Hematopoietic multipotent progenitor cell treated with erythropoietin and hydrocortisone succinate and interleukin-3 and kit ligand, for 6 days (in vitro differentiated cells): ENCODE measurements around the gene SYCP2.

ENCODE experiments used
- DNase-seq: peaks from one replicate; pipeline ENCODE4 v3.0.0-alpha.2; 2015

The SYCP2 gene

DNA sequence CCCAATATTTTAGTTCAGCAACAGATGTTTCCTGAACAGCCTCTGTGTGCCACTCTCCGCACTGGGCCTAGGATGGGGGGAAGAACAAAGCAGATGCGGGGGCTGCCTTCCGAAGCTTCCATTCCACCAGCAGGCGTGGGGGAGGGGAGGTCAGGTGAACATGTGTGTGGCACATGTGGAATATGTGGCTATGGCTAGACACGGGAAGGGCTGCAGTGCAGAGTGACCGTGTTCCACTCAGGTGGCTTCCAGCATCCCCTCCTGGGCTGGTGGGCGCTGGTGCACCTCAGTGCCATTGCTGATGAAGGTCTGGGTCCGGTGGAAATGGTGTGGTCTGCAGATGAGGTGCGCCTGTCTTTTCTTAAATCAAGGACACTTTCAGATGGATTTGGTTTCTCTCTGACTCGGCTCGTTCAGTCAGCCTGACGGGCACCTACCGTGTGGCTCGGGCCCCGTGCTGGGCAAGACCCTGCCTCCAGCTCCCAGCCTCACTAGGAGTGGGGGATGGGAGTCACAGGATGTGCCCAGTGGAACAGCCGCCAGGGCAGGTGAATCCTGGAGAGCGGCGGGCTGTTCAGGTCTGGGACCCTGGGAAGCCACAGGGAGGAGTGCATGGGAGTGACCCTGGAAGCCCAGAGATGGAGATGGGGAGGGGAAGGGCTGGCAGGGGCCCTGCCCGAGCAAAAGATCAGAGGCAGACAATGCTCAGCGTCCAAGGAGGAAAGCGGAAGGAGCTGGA is 111.0 kb downstream of the SYCP2 start:
- no peak for DNase-seq

DNA sequence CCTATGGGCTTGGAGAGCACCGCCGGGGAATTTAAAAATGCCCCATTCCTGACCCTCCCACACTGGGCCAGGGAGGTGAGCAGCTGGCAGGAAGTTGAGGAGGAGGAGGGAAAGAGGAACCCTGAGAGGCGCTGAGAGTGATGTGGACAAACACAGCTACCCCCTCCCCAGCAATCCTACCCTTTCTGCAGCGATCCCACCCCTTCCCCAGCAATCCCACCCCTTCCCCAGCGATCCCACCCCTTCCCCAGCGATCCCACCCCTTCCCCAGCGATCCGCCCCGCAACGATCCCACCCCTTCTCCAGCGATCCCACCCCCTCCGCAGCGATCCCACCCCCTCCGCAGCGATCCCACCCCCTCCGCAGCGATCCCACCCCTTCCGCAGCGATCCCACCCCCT is 111.6 kb downstream of the SYCP2 start:
- no peak for DNase-seq

DNA sequence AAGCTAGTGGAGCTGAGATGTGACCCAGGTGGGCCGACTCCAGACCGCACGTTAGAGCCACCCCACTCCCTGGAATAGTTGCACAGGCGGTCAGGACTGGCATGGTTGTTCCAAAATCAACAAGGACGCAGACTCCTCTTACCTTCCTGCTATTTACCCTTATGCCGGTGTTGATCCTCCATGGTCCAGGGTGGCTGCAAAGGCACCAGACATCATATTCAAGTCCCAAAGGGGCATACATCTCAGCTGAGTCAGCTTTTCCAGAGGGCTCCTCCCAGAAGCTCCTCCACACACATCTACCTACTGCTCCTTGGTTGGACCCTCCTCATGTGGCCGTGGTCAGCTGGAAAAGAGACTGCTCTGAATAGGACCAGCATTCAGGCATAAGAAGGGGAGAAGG is 112.2 kb downstream of the SYCP2 start:
- DNase-seq: no peak

DNA sequence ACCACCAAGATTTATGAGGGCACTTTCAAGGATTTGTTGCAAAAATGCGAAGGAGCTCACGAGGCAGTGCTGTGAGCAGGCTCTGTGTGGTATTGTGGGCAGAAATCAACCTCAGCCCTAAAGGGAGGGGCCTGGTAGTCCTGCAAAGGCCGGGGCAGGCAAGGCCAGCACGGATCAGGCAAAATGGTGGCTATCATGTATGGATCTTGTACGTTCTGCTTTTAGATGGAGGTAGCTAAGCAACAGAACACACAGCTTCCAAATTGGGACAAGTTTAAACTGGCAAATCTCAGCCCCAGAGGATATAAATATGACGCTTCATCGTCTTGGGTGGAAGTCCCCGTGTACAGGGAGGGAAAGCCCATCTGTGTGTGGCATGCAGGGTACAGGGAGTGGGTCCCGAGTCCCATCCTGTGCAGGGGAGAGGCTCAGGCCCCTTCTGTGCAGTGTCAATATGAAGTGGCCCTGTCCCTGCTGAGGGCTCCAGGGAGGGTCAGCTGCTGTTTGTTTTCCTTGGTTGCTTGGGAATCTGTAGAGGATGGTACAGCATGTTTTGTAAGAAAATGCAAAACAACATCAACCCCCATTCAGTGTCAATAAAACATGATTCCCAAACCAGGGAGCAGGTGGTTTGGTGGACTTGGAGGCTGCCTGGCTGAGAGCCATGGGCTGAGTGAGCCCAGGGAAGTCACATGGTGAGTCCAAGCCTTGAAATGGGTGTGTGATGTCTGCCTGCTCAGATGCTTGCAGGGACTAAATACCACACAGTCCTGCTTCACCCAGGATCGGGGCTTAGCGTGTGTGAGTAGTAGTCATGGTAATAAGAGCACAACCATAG is 113.0 kb downstream of the SYCP2 start:
- no peak for DNase-seq

DNA sequence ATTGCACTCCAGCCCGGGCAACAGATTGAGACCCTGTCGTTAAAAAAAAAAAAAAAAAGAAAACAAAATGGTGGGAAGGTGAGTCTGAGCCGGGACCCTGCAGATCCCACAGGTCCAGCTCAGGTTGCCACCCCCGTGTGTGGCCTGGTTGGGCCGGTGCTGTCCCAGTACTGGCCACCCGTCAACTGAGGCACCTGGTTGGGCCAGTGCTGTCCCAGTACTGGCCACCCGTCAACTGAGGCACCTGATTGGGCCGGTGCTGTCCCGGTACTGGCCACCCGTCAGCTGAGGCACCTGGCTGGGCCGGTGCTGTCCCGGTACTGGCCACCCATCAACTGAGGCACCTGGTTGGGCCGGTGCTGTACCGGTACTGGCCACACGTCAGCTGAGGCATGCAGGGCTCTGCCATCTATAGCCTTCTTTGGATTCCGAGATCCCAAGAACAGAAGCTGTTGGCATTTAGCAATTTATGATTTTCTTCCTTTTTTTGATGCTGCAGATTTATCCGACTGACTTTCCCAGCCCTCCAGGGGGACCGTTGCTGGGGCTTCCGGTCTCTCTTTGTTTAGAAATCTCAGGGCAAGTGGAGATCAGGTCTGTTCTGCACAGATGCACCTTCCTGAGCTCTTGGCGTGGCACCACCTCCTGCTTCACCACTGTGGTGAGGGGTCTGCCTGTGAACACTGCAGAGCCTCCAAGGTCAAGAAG is 113.8 kb downstream of the SYCP2 start:
- no peak for DNase-seq

DNA sequence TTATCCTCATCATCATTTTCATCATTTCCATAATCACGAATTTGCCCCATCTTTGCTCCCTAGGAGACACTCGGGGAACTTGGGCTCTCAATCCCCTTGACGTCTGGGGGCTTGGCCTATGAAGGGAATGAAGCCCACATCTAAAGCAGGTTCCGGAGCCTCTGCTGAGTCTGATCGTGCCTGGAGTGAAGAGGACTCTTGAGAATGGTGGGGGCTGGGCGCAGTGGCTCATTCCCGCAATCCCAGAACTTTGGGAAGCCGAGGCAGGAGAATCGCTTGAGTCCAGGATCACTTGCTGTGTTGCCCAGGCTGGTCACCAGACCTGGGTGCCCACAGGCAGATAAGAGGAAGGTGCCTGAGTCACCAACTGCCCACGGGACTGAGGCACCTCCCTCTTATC is 114.5 kb downstream of the SYCP2 start:
- no peak for DNase-seq

DNA sequence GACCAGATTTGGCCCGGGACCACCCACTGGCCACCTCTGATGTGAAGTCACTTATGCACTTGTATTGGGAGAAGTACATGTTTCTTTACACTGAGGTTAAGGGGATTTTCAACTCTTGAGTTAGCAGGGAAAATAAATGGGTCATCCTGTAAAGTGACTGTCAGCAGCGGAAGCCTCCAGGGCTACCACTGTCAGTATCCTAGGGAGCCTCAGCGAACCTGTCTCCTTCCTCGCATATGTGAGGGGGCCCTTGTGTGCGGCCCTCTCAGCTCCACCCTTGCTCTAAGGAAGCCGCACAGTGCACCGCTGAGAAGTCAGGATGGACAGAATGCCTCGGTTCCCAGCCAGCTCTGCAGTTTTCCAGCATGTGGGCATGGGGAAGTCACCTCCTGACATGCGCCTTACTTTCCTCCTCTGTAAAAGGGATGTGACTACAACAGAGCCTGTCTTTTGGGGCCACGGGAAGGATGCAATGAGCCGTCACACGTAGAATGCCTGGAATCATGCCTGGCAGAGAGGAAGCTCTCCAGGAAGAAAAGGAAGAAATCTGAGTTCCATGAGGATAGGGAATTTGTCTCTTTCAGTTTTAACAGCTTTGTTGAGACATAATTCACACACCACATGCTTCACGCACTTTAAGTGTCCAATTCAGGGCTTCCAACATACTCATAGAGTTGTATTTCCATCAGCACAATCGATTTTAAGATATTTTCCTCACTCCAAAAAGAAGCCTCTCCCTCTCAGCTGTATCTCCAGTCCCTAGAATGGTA is 115.4 kb downstream of the SYCP2 start:
- no peak for DNase-seq

DNA sequence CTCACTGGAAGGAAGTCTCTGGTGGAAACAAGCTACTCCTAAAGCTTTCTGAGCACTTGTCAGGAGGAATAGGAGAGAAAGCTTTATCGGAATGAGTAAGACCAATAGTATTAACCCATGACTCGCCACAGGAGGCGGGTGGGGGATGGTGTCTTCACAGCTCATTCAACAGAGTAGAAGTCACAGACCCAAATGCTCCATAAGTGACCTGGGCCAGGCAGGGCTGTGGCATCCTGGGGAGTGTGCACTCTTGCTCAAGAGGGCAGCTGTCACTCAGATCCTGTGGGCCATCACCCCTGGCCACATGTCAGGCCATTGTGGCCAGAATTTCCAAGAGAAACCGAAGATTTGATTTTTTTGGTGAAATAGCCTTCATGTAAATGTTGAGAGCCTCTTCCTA is 116.0 kb downstream of the SYCP2 start:
- DNase-seq: no peak

DNA sequence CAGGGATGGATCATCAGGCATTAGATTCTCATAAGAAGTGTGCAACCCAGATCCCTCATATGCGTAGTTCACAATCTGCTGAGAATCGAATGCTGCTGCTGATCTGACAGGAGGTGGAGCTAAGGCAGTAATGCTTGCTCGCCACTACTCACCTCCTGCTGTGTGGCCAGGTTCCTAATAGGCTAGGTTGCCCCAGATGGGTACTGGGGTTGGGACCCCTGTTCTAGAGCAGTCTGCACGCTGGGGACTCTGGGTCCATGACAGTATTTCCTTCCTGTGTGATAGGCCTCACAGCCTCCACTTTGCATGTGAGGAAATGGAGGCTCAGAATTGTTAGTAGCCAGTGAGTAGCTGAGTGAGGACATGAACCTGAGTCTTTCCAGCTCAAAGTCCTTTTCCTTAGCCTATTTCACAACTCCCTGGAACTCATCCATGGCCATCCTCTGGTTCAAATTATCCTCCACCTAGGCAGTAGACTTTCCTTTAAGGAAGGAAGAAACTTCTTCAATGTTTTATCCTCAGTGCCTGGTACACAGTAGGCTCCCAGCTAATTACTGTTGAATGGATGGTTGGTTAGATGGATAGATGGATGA is 117.2 kb downstream of the SYCP2 start:
- DNase-seq: no peak

DNA sequence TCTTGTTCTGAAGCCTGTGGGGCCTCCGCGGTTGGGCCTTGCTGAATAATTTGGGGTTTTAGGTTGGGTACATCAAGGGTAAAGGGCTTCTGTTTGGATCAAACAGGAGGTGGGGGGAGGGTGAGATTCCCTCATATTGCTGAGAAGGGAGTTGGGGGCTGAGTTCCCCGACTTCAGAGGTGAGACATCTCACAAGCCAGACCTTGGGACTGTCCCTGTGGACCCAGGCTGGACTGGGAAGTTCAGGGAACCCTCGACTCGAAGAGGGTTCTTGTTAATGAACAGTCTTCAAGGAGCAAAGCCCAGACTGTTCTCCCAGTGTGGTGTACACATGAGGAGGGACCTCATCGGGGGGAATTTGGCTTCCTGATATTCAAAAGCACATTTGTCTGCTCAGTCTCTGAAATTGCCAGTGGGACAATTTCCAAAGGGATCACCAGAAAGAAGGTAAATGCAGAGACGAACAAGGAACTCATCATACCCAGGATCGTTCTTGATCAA is 118.5 kb downstream of the SYCP2 start:
- DNase-seq: no peak

DNA sequence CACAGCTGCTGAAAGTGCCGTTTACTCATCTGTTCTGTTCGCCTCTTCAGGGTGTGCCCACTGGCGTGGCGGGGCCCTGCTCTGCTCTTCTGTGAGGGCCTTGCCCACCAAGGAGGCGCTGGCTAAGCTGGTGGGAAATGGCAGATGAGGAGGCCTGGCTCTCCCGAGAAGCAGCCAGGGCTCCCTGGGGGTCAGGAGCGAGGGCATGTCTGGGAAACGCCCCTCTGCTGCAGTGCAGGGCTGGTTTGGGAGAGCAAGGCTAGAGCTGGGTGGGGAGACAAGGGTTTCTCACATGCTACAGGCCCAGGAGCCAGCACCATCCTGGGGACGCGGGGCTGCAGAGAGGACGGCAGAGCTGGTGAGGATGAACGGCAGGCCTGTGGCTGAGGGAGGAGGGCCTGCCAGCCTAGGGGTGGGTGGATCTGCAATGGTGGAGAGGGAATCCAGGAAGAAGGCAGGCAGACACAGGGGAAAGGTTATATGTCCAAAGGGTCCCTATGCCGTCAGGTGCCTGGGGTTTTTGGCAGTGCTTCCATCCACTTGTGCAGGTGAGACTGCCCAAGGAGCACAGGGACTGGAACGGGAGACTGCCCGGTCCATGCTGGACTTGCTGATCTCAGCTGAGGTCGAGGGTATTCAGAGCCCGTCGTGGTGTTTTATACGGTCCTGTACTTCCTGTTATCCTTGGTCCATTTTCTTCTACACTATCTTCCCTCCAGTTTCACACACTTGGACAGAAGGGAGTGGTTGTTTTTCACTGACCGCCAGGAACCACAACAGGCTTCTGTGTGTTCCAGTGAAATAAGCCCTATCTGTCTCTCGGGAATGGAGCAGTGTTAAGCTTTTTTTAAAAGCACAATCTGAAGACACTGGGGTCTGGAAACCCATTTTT is 119.2 kb downstream of the SYCP2 start:
- DNase-seq: no peak
